Ectodermal cell (in vitro differentiated cells): Measurements from ENCODE around the gene NEUROG3.
"Not testable (repeated sequence)": the region's sequence is repeated elsewhere in the genome, so short reads cannot be mapped to it uniquely, and the experiment has no call there.

Experiments used
- H3K27ac ChIP-seq: 2 replicates; pipeline ENCODE4 v1.7.0; 2013; ENCODE audit warnings: mild to moderate bottlenecking, low read depth, low read length; ENCODE audit not compliant: insufficient read depth, poor library complexity, severe bottlenecking
- H3K27me3 ChIP-seq: 2 replicates; pipeline ENCODE4 v1.7.0; 2013; ENCODE audit warnings: mild to moderate bottlenecking, low read length; ENCODE audit not compliant: insufficient read depth, control insufficient read depth, poor library complexity, severe bottlenecking
- H3K36me3 ChIP-seq: one replicate; pipeline ENCODE4 v1.7.0; 2013; ENCODE audit warnings: low read length; ENCODE audit not compliant: control insufficient read depth, insufficient read depth
- H3K4me1 ChIP-seq: one replicate; pipeline ENCODE4 v1.7.0; 2013; ENCODE audit warnings: low read length; ENCODE audit not compliant: control insufficient read depth, insufficient read depth
- H3K4me3 ChIP-seq: 2 replicates; pipeline ENCODE4 v1.7.0; 2013; ENCODE audit warnings: low read depth, low read length, control low read depth; ENCODE audit not compliant: insufficient read depth
- H3K9me3 ChIP-seq: 2 replicates; pipeline ENCODE4 v1.7.0; 2013; ENCODE audit warnings: mild to moderate bottlenecking, low read length, moderate library complexity; ENCODE audit not compliant: control insufficient read depth
- WGBS, 2 experiments: methylation state at CpG; one replicate each; pipeline ENCODE4 v1.1.7; 2013; ENCODE audit warnings: missing lambda C conversion rate in 2 of 2; 5-methylcytosine and 5-hydroxymethylcytosine counted together

Gene NEUROG3

DNA sequence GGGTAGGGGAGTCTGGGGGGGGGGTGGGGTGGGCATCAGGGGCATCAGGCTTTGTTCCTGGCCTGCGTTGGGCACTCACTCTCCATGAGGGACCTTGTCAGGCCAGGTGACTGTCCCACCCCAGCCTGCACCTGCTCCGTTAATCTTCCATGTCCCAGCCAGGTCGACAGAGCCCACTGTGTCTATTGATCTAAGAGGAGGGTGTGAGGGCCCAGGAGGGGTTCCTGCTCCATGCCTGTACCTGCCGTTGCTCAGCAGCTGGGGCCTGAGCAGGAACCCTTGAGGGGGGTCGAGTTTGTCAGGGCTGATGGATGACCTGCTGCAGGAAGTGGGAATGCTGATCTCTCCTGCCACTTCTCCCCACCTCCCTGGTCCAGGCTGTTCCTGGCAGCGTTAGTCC is 18.6 kb downstream of the NEUROG3 start:
- H3K27me3 ChIP-seq, result peaks cover 21% of the 10 kb centered on the region

DNA sequence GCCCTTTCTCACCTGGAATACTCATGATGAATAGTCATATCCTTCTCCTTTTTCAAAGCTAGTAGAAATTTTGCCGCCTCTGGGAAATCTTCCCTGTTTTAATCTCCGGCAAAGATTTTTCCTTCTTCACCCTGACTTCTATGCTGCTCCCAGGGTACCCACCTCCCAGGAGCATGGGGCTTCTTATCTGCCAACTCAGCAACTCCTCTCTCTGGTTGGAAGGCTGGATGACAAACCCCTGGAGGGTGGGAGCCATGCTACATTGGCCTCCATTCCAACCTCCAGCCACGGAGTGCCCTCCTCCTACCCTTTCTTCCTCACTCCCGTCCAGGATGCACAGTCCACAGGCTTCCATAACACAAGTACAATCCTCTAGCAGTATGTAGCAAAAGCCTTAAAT is 19.9 kb downstream of the NEUROG3 start:
- 89 to 90% methylated on average over 4 of the region's 4 CpGs for WGBS, 2 experiments

More for the DNA sequence above, 18.6 kb downstream of the NEUROG3 start:
- H3K9me3 ChIP-seq, result peaks cover 6% of the 10 kb centered on the region
- peaks cover 9% of the 10 kb centered on the region for H3K4me1 ChIP-seq
- WGBS, 2 experiments, result 66 to 72% methylated on average over 5 of the region's 6 CpGs
- H3K27ac ChIP-seq, result no peak overlapping the region
- H3K4me3 ChIP-seq, result no peak overlapping the region
- no peaks in the 10 kb centered on the region for H3K36me3 ChIP-seq

DNA sequence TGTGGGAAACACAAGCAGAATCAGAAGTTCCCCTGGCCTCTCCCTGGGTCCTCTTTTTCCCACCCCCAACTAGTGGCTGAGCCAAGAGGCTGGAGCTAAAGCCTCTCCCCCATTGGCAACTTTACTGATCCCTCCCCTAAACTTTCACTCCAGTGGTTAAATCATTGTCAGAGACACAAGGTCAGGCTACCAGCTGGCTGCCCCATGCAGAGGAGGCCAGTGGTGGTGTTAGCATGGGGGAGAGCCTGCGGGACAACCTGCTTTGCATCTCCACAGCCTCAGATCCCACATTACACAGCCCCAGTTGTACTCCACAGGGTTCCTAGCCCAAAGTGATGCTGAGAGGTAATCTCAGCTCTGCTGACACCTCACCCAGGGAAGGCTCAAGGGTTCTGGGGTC is 21.0 kb downstream of the NEUROG3 start:
- 5 to 8% methylated on average over 1 of the region's 1 CpG for WGBS, 2 experiments
- Histone ChIP-seq H3K4me3 (no peak overlapping the region), H3K4me1 (no peaks in the 10 kb centered on the region), H3K27ac (no peak overlapping the region), H3K27me3 (peaks cover 10% of the 10 kb centered on the region), H3K9me3 (peaks cover 6% of the 10 kb centered on the region), H3K36me3 (no peaks in the 10 kb centered on the region)

More for the DNA sequence above, 19.9 kb downstream of the NEUROG3 start:
- peaks cover 14% of the 10 kb centered on the region for H3K27me3 ChIP-seq
- H3K4me1 ChIP-seq, result no peaks in the 10 kb centered on the region
- no peak overlapping the region for H3K27ac ChIP-seq
- peaks cover 6% of the 10 kb centered on the region for H3K9me3 ChIP-seq
- H3K4me3 ChIP-seq, result no peak overlapping the region
- H3K36me3 ChIP-seq, result no peaks in the 10 kb centered on the region

DNA sequence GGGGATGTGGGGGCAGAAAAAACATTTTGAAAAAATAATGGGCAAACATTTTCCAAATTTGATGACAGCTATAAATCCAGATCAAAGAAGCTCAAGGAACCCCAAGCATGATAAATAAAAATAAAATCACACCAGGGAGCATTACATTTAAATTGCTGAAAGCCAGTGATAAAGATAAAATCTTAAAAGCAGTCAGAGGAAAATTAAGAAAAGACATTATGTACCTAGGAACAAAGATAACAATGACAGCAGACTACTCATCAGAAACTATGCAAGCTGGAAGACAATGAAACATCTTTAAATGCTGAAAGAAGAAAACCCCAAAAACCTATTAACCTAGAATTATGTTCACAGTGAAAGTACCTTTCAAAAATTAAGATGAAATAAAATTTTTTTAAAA is 23.3 kb downstream of the NEUROG3 start:
- Histone ChIP-seq H3K27ac (no peak overlapping the region), H3K4me3 (no peak overlapping the region), H3K36me3 (no peaks in the 10 kb centered on the region), H3K4me1 (peaks cover 2% of the 10 kb centered on the region), H3K27me3 (peaks cover 22% of the 10 kb centered on the region), H3K9me3 (peaks cover 6% of the 10 kb centered on the region)

DNA sequence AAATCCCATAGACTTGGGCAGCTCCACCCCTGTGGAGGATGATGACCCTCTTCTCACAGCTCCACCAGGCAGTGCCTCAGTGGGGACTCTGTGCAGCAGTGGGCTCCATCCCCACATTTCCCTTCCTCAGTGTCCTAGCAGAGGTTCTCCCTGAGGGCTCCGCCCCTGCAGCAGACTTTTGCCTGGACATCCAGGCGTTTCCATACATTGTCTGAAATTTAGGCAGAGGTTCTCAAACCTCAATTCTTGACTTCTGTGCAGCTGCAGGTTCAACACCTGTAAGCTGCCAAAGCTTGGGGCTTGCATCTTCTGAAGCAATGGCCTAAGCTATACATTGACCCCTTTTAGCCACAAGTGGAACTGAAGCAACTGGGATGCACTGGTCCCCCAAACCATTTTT is 31.8 kb downstream of the NEUROG3 start:
- peaks cover 34% of the 10 kb centered on the region for H3K27me3 ChIP-seq
- WGBS, 2 experiments, result 88 to 93% methylated on average over 2 of the region's 2 CpGs
- no peak overlapping the region for H3K27ac ChIP-seq
- no peaks in the 10 kb centered on the region for H3K9me3 ChIP-seq
- peaks cover 18% of the 10 kb centered on the region for H3K4me1 ChIP-seq
- no peaks in the 10 kb centered on the region for H3K36me3 ChIP-seq
- no peak overlapping the region for H3K4me3 ChIP-seq

DNA sequence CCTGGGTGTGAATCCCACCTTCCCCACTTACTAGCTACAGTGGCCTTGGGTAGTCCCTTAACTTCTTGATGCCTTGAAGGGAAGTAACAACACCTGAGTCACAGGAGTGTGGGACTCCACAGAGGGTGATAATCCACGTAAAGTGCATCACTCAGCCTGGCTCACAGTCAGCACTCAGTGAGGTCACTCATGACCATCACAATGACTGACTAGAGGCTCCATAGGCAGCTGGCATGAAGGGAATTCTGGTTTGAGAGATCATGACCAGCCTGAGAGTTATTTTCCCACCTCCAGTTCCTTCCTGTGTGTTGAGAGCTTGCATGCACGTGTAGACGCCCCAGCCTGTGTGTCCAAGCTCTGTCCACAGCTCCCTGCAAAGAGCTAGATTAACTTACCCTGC is 34.8 kb downstream of the NEUROG3 start:
- peaks cover 11% of the 10 kb centered on the region for H3K27me3 ChIP-seq
- peaks cover 6% of the 10 kb centered on the region for H3K4me1 ChIP-seq
- H3K36me3 ChIP-seq, result no peaks in the 10 kb centered on the region
- no peak overlapping the region for H3K27ac ChIP-seq
- WGBS, 2 experiments, result 78 to 83% methylated on average over 3 of the region's 3 CpGs
- peaks cover 2% of the 10 kb centered on the region for H3K9me3 ChIP-seq
- H3K4me3 ChIP-seq, result no peak overlapping the region

DNA sequence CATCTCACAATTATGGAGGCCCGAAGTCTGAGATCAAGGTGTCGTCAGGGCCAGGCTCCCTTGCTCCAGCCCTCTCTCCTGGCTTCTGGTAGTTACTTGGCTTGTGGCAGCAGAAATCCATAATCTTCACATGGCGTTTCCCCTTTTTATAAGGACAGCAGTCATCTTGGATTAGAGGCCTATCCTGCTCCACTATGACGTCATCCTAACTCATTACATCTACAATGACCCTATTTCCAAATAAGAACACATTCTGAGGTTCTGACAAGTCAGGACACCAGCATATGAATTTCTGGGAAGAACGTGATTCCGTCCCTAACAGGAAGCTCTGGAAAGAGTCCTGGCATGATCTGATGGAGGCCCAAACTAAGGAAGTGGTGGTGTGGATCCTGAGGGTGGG is 35.8 kb downstream of the NEUROG3 start:
- Histone ChIP-seq H3K4me3 (no peak overlapping the region), H3K27me3 (peaks cover 4% of the 10 kb centered on the region), H3K36me3 (no peaks in the 10 kb centered on the region), H3K4me1 (no peaks in the 10 kb centered on the region), H3K27ac (no peak overlapping the region), H3K9me3 (peaks cover 2% of the 10 kb centered on the region)
- 91 to 93% methylated on average over 6 of the region's 6 CpGs for WGBS, 2 experiments

DNA sequence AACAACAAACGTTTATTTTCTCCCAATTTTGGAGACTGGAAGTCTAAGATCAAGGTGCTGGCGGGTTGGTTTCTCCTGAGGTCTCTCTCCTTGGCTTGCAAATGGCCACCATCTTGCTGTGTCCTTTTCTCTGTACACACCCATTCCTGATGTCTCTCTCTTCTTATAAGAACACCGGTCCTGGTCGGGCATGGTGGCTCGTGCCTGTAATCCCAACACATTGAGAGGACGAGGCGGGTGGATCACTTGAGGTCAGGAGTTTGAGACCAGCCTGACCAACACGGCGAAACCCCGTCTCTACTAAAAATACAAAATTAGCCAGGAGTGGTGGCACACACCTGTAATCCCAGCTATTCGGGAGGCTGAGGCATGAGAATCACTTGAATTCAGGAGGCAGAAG is 36.7 kb downstream of the NEUROG3 start:
- H3K36me3 ChIP-seq, H3K27ac ChIP-seq, H3K4me3 ChIP-seq, H3K27me3 ChIP-seq, H3K9me3 ChIP-seq, H3K4me1 ChIP-seq: not testable (repeated sequence)
- 89 to 93% methylated on average over 11 of the region's 11 CpGs for WGBS, 2 experiments

DNA sequence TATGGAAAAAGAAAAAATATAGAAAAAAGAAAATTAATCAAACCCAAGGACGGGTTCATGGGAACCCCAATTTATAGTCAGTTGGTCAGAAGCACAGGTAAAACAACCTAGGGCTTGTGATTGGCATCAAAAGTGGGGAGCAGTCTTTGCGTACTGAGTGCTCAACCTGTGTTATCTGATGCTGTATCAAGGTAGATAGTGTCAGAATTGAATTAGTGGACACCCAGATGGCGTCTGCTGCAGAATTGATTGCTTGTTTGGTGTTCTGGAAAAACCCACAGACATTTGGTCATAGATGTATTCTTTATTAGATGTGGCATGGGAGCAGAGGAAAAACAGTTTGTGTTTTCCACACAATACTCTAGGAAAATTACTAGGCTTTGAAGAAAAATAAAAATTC is 39.6 kb downstream of the NEUROG3 start:
- WGBS, 2 experiments, result 85 to 88% methylated on average over 3 of the region's 3 CpGs
- H3K36me3 ChIP-seq, result no peaks in the 10 kb centered on the region
- no peak overlapping the region for H3K4me3 ChIP-seq
- no peaks in the 10 kb centered on the region for H3K27me3 ChIP-seq
- H3K4me1 ChIP-seq, result no peaks in the 10 kb centered on the region
- H3K9me3 ChIP-seq, result peaks cover 2% of the 10 kb centered on the region
- H3K27ac ChIP-seq, result no peak overlapping the region

DNA sequence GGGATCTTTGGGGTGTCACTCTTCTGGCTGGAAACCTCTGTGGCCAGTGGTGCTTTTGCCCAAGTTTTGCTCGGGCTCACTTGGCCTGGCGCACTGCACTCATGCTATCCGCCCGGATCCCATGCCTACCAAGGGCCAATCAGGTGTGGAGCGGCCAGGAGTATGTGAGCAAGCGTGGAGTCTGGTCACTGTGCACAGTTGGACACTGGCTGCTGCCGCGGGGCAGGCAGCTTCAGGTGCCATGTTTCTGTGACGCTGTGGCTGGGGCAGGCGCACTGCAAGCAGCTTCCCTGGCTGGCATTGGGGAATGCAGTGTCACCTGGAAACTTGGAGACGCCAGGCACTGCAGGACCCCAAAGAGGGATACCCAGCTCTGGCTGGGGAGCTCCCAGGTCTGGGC is 45.3 kb downstream of the NEUROG3 start:
- no peak overlapping the region for H3K4me3 ChIP-seq

More for the DNA sequence above, 45.3 kb downstream of the NEUROG3 start:
- no peaks in the 10 kb centered on the region for H3K36me3 ChIP-seq
- no peaks in the 10 kb centered on the region for H3K27me3 ChIP-seq
- 94 to 96% methylated on average over 11 of the region's 11 CpGs for WGBS, 2 experiments
- no peak overlapping the region for H3K27ac ChIP-seq
- no peaks in the 10 kb centered on the region for H3K4me1 ChIP-seq
- H3K9me3 ChIP-seq, result no peaks in the 10 kb centered on the region
